ENCODE measurements around the gene SEMA3B. TPM values are rescaled to one million over a fixed set of nuclear protein-coding genes. Genes with fewer than 3 reads are reported as not detected.

The SEMA3B gene
- total RNA-seq, 4 donors from 2014 or later = 37.4 to 66.6 (median 46.4) TPM

- peak overlapping the region; percentile 93 to 95 (median 93) for H3K27ac ChIP-seq (replicated peaks in 1 of 4)
- 43% methylated on average over 3 of the region's 4 CpGs for WGBS
- DNase-seq (ENCODE audit: extremely low spot score) = no peak
- TF ChIP-seq CTCF (IDR thresholded peaks at IDR 0.05) (peak; percentile 77 to 87 (median 79)), POLR2A (IDR thresholded peaks at IDR 0.05; ENCODE audit: low read depth) (no peak), POLR2AphosphoS5 (IDR thresholded peaks at IDR 0.05) (peak in 1 of 2 donors; percentile 34), EP300 (IDR thresholded peaks at IDR 0.05) (no peak)
- no peaks in the 10 kb centered on the region for H3K27me3 ChIP-seq
- intact Hi-C loops (cut with DNase I) = no loop called here
- no peak overlapping the region for H3K4me3 ChIP-seq
- peaks cover 45 to 82% (median 78%) of the 10 kb centered on the region in 4 donors for H3K4me1 ChIP-seq
- peaks cover 10 to 39% (median 34%) of the 10 kb centered on the region in 4 donors for H3K36me3 ChIP-seq
- H3K9me3 ChIP-seq = no peaks in the 10 kb centered on the region
Observed at GRCh38 chr3:50324351-50325112, 55.6 kb downstream of the SEMA3B start.

- peak overlapping the region; percentile 93 to 95 (median 93) for H3K27ac ChIP-seq (replicated peaks in 1 of 4)
- peaks cover 15 to 39% (median 35%) of the 10 kb centered on the region in 4 donors for H3K36me3 ChIP-seq
- no peaks in the 10 kb centered on the region for H3K9me3 ChIP-seq
- H3K27me3 ChIP-seq = no peaks in the 10 kb centered on the region
- TF ChIP-seq POLR2AphosphoS5 (IDR thresholded peaks at IDR 0.05) = no peak
- H3K4me1 ChIP-seq = peaks cover 39 to 76% (median 72%) of the 10 kb centered on the region in 4 donors
- no peak for DNase-seq (ENCODE audit: extremely low spot score)
- intact Hi-C loops (cut with DNase I) = no loop called here
- WGBS = 100% methylated on average over 2 of the region's 2 CpGs
- no peak overlapping the region for H3K4me3 ChIP-seq
Observed at GRCh38 chr3:50325113-50325480, 56.1 kb downstream of the SEMA3B start.

DNA sequence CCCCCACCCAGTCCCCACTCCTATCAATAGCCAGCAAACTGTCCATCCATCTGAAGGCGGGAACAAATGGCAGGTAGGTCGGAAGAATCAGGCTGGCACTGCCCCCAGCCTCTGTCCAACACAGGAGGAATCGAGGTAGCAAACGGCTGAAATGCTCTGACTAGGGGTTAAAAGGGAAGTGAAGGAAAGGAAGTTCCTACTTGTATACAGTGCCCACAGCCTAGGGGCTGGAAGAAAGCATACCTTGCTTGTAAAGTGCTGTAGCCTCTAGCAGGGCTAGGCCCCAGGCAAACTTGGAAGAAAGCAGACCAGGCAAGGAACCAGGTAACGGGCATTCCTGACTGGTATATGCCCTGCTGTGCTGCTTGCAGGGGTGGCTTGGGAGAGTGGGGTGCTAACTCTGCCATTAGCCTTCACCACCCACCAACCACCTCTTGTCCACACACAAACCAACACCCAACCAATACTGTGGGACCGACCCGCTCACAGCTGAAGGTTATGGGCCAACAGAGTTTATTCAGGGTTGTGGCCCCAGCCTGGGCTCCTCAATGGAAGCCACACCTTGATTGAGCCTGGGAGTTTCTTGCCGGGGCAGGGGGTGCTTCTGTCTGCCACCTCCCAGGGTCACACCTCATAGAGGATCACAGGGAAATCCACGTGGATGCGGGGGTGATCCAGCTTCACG lies 56.7 kb downstream of the SEMA3B start:
- H3K9me3 ChIP-seq = no peaks in the 10 kb centered on the region
- DNase-seq (ENCODE audit: extremely low spot score) = no peak
- no peaks in the 10 kb centered on the region for H3K27me3 ChIP-seq

DNA sequence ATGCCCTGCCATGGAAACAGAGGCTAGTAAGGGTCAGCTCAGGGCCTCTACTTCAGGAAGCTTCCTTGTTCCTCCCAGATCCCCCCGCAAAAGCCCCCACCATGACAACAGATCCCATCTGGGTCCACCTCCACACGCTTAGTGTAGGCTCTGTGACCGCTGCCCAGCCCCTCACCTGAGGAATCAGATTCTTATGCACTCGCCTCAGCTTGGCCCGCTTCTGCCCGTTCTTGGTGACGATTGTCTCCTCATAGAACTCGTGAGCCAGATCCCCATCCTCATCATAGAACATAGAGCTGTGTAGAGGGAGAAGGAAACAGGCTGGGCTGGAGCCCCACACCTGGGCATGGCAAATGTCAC lies 57.2 kb downstream of the SEMA3B start:
- DNase-seq (ENCODE audit: extremely low spot score) = no peak
- H3K4me1 ChIP-seq = peaks cover 33 to 70% (median 65%) of the 10 kb centered on the region in 4 donors
- peaks cover 25 to 47% (median 42%) of the 10 kb centered on the region in 4 donors for H3K36me3 ChIP-seq
- H3K9me3 ChIP-seq = no peaks in the 10 kb centered on the region
- H3K27me3 ChIP-seq = no peaks in the 10 kb centered on the region
- H3K27ac ChIP-seq (replicated peaks in 1 of 4) = peak overlapping the region in 1 of 4 donors; percentile 95
- H3K4me3 ChIP-seq = no peak overlapping the region
- TF ChIP-seq POLR2AphosphoS5 (IDR thresholded peaks at IDR 0.05) (no peak), CTCF (IDR thresholded peaks at IDR 0.05) (no peak), EP300 (IDR thresholded peaks at IDR 0.05) (no peak), POLR2A (IDR thresholded peaks at IDR 0.05; ENCODE audit: low read depth) (no peak)
- intact Hi-C loops (cut with DNase I) = no loop called here
- 88% methylated on average over 8 of the region's 8 CpGs for WGBS

More for the DNA sequence above, 56.7 kb downstream of the SEMA3B start:
- H3K27ac ChIP-seq (replicated peaks in 1 of 4) = peak overlapping the region in 3 of 4 donors; percentile 93 to 95 (median 93)
- peaks cover 34 to 71% (median 67%) of the 10 kb centered on the region in 4 donors for H3K4me1 ChIP-seq
- no peak for TF ChIP-seq POLR2A (IDR thresholded peaks at IDR 0.05; ENCODE audit: low read depth)
- TF ChIP-seq EP300 (IDR thresholded peaks at IDR 0.05) = no peak
- no peak for TF ChIP-seq POLR2AphosphoS5 (IDR thresholded peaks at IDR 0.05)
- TF ChIP-seq CTCF (IDR thresholded peaks at IDR 0.05) = no peak
- H3K36me3 ChIP-seq = peaks cover 20 to 42% (median 37%) of the 10 kb centered on the region in 4 donors
- intact Hi-C loops (cut with DNase I) = no loop called here
- 85% methylated on average over 11 of the region's 11 CpGs for WGBS
- H3K4me3 ChIP-seq = no peak overlapping the region

GRCh38 chr3:50327129-50327528 lies 58.2 kb downstream of the SEMA3B start:
- WGBS = 66% methylated on average over 4 of the region's 4 CpGs
- Histone ChIP-seq H3K4me1 (peaks cover 38 to 68% (median 60%) of the 10 kb centered on the region in 4 donors), H3K4me3 (peak overlapping the region; percentile 85 to 100 (median 98)), H3K36me3 (peaks cover 34 to 57% (median 52%) of the 10 kb centered on the region in 4 donors), H3K27me3 (no peaks in the 10 kb centered on the region), H3K9me3 (no peaks in the 10 kb centered on the region), H3K27ac (replicated peaks in 1 of 4) (peak overlapping the region; percentile 83 to 93 (median 92))
- TF ChIP-seq POLR2AphosphoS5 (IDR thresholded peaks at IDR 0.05) (no peak), POLR2A (IDR thresholded peaks at IDR 0.05; ENCODE audit: low read depth) (no peak), EP300 (IDR thresholded peaks at IDR 0.05) (no peak), CTCF (IDR thresholded peaks at IDR 0.05) (no peak)
- intact Hi-C loops (cut with DNase I) = no loop called here
- DNase-seq (ENCODE audit: extremely low spot score) = no peak

Measured in esophagus muscularis mucosa (tissue), 4 donors.